Adrenal gland (tissue), 5 donors: ENCODE measurements around the gene PLEKHA6.

Source experiments
- POLR2A ChIP-seq, 2 donors: fragments of 450-650 bp; IDR thresholded peaks; one replicate each; pipeline ENCODE4 v1.6.1; 2017; ENCODE audit warnings: antibody characterized with exemption in 2 of 2, mild to moderate bottlenecking in 2 of 2, moderate library complexity in 1 of 2
- TF ChIP-seq, protein P1 (sequence below), 6 experiments: fragments of 450-650 bp in 4 of 6; fragments of 200-600 bp in 2 of 6; sonication (generic) in 1 of 6; IDR thresholded peaks; 1 replicate in 5 of 6; 2 replicates in 1 of 6; pipeline versions ENCODE4 v1.5.1 to v1.8.0; 2016 to 2021; ENCODE audit warnings: antibody characterized with exemption in 6 of 6, mild to moderate bottlenecking in 2 of 6, moderate library complexity in 1 of 6
- donor health status: DM: no; HTN: no; CAD: no.

DNA sequence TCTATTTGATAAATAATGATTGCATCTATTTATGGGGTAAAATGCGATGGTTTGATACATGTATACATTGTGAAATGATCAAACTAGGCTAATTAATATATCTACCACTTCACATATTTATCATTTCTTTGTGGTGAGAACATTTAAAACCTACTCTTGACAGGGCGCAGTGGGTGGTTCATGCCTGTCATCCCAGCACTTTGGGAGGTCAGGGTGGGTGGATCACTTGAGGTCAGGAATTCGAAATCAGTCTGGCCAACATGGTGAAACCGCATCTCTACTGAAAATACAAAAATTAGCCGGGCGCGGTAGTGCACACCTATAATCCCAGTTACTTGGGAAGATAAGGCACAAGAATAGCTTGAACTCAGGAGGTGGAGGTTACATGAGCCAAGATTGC, 25.3 kb downstream of the PLEKHA6 start:
- no peak for TF ChIP-seq POLR2A (IDR thresholded peaks at IDR 0.05)
- TF ChIP-seq, protein P1, sequence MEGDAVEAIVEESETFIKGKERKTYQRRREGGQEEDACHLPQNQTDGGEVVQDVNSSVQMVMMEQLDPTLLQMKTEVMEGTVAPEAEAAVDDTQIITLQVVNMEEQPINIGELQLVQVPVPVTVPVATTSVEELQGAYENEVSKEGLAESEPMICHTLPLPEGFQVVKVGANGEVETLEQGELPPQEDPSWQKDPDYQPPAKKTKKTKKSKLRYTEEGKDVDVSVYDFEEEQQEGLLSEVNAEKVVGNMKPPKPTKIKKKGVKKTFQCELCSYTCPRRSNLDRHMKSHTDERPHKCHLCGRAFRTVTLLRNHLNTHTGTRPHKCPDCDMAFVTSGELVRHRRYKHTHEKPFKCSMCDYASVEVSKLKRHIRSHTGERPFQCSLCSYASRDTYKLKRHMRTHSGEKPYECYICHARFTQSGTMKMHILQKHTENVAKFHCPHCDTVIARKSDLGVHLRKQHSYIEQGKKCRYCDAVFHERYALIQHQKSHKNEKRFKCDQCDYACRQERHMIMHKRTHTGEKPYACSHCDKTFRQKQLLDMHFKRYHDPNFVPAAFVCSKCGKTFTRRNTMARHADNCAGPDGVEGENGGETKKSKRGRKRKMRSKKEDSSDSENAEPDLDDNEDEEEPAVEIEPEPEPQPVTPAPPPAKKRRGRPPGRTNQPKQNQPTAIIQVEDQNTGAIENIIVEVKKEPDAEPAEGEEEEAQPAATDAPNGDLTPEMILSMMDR (IDR thresholded peaks at IDR 0.05), result no peak
